ENCODE data around the gene TRAPPC11. TPM values are rescaled to one million over a fixed set of nuclear protein-coding genes. Genes with fewer than 3 reads are reported as not detected.

The TRAPPC11 gene
- 28.6 and 36.1 TPM in 2 replicates for total RNA-seq

GRCh38 chr4:183659029-183659871 lies at the start of gene TRAPPC11, which contains the start of gene RWDD4:
TRAPPC11 (plus strand) TSS chr4:183659293; CDS start chr4:183663868, 4,575 bp downstream.
RWDD4 (minus strand) TSS chr4:183659185; CDS start chr4:183658952, 233 bp downstream.

Other genes with a start within 250 kb of the TRAPPC11 start
- 13.1 TPM in 2 replicates for gene CDKN2AIP, start 214.7 kb upstream of the TRAPPC11 start, total RNA-seq
- gene ING2, start 154.2 kb upstream of the TRAPPC11 start, total RNA-seq: 6.7 and 7.6 TPM in 2 replicates
- gene RWDD4, start 108 bp upstream of the TRAPPC11 start, total RNA-seq: 14.7 and 15.0 TPM in 2 replicates
- gene STOX2, start 246.0 kb downstream of the TRAPPC11 start, total RNA-seq: 0.09 and 0.38 TPM in 2 replicates